Measurements from ENCODE around the gene UPP2. TPM values are rescaled to one million over a fixed set of nuclear protein-coding genes. Genes with fewer than 3 reads are reported as not detected.
A peak's percentile ranks its signal among the peaks of the same experiment; 100 is the strongest.

UPP2 gene
- total and polyA plus RNA-seq, 2 of the 13 experiments (the other 11 are each of a cell fraction or from before 2014, with no cell fraction given) = 0.07 to 0.28 TPM

DNA sequence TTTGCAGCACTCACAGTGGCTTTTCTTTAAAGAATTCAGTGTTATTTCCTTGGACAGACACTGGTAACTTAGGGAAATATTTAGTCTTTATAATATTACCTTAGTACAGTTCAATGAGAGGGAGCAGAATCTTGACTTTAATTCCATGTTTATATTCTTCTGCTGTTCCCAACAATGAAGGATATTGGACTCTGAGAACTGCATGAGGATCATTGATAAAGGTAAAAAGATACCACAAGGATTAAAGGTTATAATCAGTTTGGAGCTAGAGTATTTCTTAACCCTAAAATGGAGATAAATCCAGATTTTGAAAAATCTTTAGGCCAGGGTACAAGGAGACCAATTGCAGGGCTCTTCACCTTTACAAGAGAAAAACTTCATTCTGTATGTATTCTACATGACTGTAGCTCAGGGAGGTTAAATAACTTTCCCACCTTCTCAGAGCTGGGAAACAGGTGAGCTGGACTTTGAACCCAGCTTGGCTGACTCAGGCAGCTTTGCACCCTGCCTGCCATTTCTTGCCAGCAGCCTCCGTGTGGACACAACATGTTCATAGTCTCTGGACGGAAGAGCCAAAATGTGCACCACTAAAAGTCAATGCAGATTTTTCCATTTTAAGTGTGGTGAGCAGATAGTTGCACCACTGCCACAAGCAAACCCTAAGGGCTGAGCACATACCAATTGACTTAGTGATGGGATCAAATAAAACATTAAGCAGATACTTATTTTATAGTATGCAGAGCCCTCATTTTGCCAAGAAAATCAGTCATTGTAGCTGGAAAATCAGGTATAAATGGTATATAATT is 26.7 kb downstream of the UPP2 start (continued):
- TF ChIP-seq, protein P1, sequence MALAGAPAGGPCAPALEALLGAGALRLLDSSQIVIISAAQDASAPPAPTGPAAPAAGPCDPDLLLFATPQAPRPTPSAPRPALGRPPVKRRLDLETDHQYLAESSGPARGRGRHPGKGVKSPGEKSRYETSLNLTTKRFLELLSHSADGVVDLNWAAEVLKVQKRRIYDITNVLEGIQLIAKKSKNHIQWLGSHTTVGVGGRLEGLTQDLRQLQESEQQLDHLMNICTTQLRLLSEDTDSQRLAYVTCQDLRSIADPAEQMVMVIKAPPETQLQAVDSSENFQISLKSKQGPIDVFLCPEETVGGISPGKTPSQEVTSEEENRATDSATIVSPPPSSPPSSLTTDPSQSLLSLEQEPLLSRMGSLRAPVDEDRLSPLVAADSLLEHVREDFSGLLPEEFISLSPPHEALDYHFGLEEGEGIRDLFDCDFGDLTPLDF (CRISPR knock-in tag; IDR thresholded peaks at IDR 0.05) = no peak
- TF ChIP-seq BRCA1 (CRISPR knock-in tag; IDR thresholded peaks at IDR 0.05) (peak; percentile 76; the same call in 1 of the 2 replicates), SMC3 (IDR thresholded peaks at IDR 0.05; ENCODE audit: low read length) (no peak; the same call in 1 of the 2 replicates), ZNF350 (CRISPR knock-in tag; IDR thresholded peaks at IDR 0.05; ENCODE audit: borderline replicate concordance, low read depth) (peak; percentile 61; the same call in 1 of the 2 replicates), ZNF564 (CRISPR knock-in tag; IDR thresholded peaks at IDR 0.05) (no peak), PRMT3 (CRISPR knock-in tag; IDR thresholded peaks at IDR 0.05; ENCODE audit: borderline replicate concordance, low read depth) (no peak), ELF1 (CRISPR knock-in tag; IDR thresholded peaks at IDR 0.05) (peak; percentile 53), CREB1 (IDR thresholded peaks at IDR 0.05) (no peak), CREB1 (CRISPR knock-in tag; IDR thresholded peaks at IDR 0.05) (no peak; the same call in 1 of the 2 replicates), ZNF616 (CRISPR knock-in tag; IDR thresholded peaks at IDR 0.05; ENCODE audit: low read depth) (no peak), SRSF4 (IDR thresholded peaks at IDR 0.05; ENCODE audit: low read depth, low read length, poor library complexity, severe bottlenecking) (no peak), JARID2 (CRISPR knock-in tag; IDR thresholded peaks at IDR 0.05; ENCODE audit: insufficient replicate concordance) (peak; percentile 21), NR2C2 (CRISPR knock-in tag; IDR thresholded peaks at IDR 0.05; ENCODE audit: borderline replicate concordance) (no peak), ZNF17 (CRISPR knock-in tag; IDR thresholded peaks at IDR 0.05) (no peak), ZNF567 (CRISPR knock-in tag; IDR thresholded peaks at IDR 0.05; ENCODE audit: borderline replicate concordance) (no peak), ZNF546 (CRISPR knock-in tag; conservative IDR thresholded peaks at IDR 0.05) (no peak), NFIB (CRISPR knock-in tag; IDR thresholded peaks at IDR 0.05; ENCODE audit: borderline replicate concordance) (no peak)
- TF ChIP-seq, protein P2, sequence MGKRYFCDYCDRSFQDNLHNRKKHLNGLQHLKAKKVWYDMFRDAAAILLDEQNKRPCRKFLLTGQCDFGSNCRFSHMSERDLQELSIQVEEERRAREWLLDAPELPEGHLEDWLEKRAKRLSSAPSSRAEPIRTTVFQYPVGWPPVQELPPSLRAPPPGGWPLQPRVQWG (CRISPR knock-in tag; IDR thresholded peaks at IDR 0.05; ENCODE audit: borderline replicate concordance, low read depth) = no peak
- TF ChIP-seq, protein P3, sequence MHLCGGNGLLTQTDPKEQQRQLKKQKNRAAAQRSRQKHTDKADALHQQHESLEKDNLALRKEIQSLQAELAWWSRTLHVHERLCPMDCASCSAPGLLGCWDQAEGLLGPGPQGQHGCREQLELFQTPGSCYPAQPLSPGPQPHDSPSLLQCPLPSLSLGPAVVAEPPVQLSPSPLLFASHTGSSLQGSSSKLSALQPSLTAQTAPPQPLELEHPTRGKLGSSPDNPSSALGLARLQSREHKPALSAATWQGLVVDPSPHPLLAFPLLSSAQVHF (CRISPR knock-in tag; IDR thresholded peaks at IDR 0.05) = no peak
- TF ChIP-seq, protein P4, sequence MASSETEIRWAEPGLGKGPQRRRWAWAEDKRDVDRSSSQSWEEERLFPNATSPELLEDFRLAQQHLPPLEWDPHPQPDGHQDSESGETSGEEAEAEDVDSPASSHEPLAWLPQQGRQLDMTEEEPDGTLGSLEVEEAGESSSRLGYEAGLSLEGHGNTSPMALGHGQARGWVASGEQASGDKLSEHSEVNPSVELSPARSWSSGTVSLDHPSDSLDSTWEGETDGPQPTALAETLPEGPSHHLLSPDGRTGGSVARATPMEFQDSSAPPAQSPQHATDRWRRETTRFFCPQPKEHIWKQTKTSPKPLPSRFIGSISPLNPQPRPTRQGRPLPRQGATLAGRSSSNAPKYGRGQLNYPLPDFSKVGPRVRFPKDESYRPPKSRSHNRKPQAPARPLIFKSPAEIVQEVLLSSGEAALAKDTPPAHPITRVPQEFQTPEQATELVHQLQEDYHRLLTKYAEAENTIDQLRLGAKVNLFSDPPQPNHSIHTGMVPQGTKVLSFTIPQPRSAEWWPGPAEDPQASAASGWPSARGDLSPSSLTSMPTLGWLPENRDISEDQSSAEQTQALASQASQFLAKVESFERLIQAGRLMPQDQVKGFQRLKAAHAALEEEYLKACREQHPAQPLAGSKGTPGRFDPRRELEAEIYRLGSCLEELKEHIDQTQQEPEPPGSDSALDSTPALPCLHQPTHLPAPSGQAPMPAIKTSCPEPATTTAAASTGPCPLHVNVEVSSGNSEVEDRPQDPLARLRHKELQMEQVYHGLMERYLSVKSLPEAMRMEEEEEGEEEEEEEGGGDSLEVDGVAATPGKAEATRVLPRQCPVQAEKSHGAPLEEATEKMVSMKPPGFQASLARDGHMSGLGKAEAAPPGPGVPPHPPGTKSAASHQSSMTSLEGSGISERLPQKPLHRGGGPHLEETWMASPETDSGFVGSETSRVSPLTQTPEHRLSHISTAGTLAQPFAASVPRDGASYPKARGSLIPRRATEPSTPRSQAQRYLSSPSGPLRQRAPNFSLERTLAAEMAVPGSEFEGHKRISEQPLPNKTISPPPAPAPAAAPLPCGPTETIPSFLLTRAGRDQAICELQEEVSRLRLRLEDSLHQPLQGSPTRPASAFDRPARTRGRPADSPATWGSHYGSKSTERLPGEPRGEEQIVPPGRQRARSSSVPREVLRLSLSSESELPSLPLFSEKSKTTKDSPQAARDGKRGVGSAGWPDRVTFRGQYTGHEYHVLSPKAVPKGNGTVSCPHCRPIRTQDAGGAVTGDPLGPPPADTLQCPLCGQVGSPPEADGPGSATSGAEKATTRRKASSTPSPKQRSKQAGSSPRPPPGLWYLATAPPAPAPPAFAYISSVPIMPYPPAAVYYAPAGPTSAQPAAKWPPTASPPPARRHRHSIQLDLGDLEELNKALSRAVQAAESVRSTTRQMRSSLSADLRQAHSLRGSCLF (CRISPR knock-in tag; IDR thresholded peaks at IDR 0.05; ENCODE audit: borderline replicate concordance) = no peak
- TF ChIP-seq, protein P5, sequence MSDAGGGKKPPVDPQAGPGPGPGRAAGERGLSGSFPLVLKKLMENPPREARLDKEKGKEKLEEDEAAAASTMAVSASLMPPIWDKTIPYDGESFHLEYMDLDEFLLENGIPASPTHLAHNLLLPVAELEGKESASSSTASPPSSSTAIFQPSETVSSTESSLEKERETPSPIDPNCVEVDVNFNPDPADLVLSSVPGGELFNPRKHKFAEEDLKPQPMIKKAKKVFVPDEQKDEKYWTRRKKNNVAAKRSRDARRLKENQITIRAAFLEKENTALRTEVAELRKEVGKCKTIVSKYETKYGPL (CRISPR knock-in tag; IDR thresholded peaks at IDR 0.05) = no peak
